HG03280 (cell line): Measurements from ENCODE around the gene KCNAB3.

Experiments used
- ATAC-seq: cut with Tn5 transposase; IDR thresholded peaks from one replicate; pipeline ENCODE4 v1.9.1; 2021; ENCODE audit warnings: mild to moderate bottlenecking, moderate library complexity; ENCODE audit not compliant: unreplicated experiment

The KCNAB3 gene

DNA sequence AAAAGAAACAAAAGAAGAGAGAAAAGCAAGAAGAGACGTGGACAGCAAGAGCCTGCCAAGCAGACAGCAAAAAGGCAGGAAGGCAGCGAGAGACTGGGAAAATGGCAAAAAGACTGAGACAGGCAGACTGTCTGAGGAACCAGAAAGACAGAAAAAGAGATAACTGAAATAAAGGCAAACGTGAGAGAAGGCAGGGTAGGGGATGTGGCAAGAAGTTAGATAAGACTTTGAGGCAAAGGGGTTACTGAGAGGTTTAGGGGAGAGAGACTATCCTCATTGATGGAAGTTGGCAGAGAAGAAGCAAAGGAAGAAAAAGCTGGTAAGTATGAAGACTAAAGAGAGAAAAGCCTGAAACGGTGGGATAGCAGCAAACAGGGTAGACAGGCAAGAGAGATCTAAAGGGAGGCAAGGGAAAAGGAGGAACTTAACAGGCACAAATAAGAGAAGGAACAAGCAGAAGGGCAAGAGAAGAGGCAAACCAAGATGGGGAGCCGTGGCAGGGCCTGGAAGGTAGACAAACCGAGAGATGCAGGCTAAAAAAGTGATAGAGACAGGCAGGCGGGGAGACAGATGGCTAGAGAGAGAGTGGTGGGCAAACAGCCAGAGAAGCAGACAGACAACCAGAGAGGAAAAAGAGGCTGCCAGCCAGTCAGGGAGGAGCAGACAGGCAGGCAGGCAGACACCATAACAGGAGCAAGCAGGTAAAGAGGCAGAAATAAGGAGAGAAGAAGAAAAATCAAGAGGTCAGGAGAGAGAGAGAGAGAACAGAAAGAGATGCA lies 48.2 kb downstream of the KCNAB3 start:
- ATAC-seq = no peak

DNA sequence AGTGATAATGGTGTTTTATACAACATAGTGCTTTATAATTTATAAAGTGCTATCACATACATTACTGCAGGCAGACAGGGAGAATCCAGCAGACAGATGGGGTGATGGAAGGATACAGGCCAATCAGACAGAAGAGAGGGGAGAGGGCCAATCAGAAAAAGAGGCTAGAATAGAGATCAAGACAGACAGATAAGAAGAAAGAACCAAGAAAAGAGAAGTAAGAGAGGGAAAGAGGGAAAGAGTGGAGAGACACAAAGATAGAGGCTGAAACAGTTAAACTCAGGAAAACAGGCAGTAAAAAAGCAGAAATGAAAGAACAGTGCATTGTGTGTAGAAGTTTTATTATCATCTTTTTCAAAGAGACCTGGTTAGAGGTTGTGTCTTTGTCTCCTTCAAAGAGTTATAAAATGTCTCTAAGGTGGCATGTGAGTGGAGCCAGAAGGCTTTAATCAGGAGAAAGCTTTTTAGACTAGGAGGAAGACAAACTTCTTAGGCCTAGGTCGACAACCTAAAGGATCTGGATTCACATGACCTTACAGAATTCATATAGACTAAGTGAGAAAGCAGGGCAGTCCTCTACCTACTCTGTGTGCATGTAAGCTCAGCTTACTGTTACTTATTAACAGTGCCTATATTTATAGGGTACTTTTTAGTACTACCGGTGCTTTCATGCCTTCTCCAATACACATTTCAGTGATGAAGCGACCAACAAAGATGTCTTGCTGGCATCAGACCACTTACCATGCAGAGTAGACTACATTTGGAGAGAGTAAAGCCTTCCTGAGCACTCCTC lies 49.4 kb downstream of the KCNAB3 start:
- ATAC-seq = no peak

DNA sequence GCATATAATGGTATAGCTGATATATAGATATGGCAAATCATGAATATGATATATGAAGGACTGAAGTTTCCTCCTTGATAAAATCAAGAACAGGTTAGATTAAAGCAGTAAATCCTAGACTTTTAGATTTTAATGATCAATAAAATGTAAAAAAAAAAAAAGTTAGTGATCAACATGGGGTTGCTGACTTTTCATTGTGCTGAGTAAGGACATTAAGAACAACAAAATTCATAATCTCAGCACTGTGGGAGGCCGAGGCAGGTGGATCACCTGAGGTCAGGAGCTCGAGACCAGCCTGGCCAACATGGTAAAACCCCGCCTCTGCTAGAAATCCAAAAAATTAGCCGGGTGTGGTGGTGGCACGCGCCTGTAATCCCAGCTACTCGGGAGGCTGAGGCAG lies 51.4 kb downstream of the KCNAB3 start:
- no peak for ATAC-seq

DNA sequence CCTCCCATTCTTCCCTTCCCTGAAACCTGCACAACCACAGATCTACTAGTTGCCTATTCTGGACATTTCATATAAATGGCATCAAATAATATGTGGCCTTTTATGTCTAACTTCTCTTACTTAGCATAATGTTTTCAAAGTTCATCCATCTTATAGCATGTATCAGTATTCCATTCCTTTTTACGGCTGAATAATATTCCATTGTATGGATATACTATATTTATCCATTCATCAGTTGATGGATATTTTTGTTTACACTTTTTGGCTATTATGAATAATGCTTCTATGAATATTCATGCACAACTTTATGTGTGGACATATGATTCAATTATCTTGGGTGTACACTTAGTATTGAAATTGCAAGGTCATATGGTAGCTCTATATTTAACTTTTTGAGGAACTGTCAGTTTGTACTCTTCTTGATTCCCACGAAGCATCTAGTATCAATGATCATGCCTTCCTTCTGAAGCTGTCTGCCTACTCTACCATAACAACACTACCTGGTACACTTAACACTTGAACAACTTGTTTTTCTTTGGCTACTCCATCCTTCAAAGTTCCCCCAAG lies 53.8 kb downstream of the KCNAB3 start:
- ATAC-seq = no peak

DNA sequence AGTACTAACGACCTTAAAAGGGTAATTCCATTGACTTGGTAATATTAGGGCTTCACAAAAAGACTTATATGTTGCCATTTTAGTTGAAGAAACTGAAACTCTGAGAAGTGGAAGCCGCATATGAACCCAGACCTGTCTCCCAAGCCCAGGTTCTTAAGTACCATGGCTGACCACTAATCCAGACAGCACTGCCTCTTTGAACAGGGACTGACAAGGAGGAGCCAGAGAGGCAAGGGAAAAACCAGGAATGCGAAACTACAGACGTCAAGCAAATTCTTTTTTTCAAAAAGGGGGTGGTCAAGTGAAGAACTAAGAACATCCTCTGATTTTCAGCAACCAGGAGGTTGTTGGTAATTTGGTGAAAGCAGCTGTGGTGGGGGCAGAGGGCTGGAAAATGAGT lies 56.6 kb downstream of the KCNAB3 start:
- no peak for ATAC-seq
